ENCODE data around the gene IL20.

DNA sequence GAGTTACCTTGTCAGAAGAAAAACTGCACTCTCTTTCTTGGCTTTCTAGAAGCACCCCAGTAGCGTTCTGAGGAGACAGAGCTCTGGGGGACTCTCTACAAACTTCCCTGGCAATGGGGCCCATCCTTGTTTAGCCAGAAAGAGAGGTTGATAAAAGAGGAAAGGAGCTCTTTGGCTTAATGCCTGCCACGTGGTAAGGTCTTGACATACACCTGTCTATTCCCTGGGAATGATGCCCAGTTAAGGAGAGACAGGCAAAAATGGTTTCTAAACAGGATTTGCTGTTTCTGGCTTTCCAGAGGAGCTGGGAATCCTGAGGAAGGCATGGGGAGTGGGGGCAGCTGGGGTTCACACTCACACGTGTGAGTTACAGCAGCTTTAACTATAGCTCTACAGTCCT is 30.2 kb upstream of the IL20 start:
- TF ChIP-seq, protein P1, sequence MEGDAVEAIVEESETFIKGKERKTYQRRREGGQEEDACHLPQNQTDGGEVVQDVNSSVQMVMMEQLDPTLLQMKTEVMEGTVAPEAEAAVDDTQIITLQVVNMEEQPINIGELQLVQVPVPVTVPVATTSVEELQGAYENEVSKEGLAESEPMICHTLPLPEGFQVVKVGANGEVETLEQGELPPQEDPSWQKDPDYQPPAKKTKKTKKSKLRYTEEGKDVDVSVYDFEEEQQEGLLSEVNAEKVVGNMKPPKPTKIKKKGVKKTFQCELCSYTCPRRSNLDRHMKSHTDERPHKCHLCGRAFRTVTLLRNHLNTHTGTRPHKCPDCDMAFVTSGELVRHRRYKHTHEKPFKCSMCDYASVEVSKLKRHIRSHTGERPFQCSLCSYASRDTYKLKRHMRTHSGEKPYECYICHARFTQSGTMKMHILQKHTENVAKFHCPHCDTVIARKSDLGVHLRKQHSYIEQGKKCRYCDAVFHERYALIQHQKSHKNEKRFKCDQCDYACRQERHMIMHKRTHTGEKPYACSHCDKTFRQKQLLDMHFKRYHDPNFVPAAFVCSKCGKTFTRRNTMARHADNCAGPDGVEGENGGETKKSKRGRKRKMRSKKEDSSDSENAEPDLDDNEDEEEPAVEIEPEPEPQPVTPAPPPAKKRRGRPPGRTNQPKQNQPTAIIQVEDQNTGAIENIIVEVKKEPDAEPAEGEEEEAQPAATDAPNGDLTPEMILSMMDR (IDR thresholded peaks at IDR 0.05): no peak
- TF ChIP-seq POLR2A (IDR thresholded peaks at IDR 0.05): no peak
